Testis (tissue), 3 donors: ENCODE results near the gene GUCY2C. TPM values are rescaled to one million over a fixed set of nuclear protein-coding genes. Genes with fewer than 3 reads are reported as not detected.

Source experiments
- DNase-seq: peaks from one replicate; pipeline ENCODE4 v3.0.0-alpha.2; 2019
- H3K27ac ChIP-seq, 2 donors: fragments of 200-600 bp; sonication (generic); one replicate each; pipeline ENCODE4 v1.5.1; 2019
- H3K27me3 ChIP-seq: fragments of 200-600 bp; sonication (generic); one replicate; pipeline ENCODE4 v1.5.1; 2019
- H3K36me3 ChIP-seq: fragments of 200-600 bp; sonication (generic); one replicate; pipeline ENCODE4 v1.5.1; 2017; ENCODE audit warnings: low read depth; ENCODE audit errors: missing control alignments
- H3K4me1 ChIP-seq: fragments of 200-600 bp; sonication (generic); one replicate; pipeline ENCODE4 v1.5.1; 2019
- H3K4me3 ChIP-seq, 2 donors: fragments of 200-600 bp; sonication (generic); one replicate each; pipeline ENCODE4 v1.5.1; 2017 to 2019
- H3K9me3 ChIP-seq: fragments of 200-600 bp; sonication (generic); one replicate; pipeline ENCODE4 v1.5.1; 2017
- CTCF ChIP-seq, 3 experiments: fragments of 450-650 bp in 2 of 3; fragments of 200-600 bp in 1 of 3; sonication (generic) in 1 of 3; IDR thresholded peaks; one replicate each; pipeline ENCODE4 v1.5.1; 2016 to 2019; ENCODE audit warnings: antibody characterized with exemption in 3 of 3, mild to moderate bottlenecking in 2 of 3, moderate library complexity in 1 of 3
- POLR2A ChIP-seq: fragments of 450-650 bp; IDR thresholded peaks from one replicate; pipeline ENCODE4 v1.6.1; 2017; ENCODE audit warnings: antibody characterized with exemption, mild to moderate bottlenecking, moderate library complexity
- WGBS, 2 donors: methylation state at CpG; one replicate each; pipeline ENCODE4 v1.1.5; 2018; 5-methylcytosine and 5-hydroxymethylcytosine counted together
- intact Hi-C: fragments of 100-400 bp; cut with DNase I; formaldehyde crosslinking; loops from one replicate; pipeline ENCODE4 v1.15.1; 2023; ENCODE audit warnings: low total_unique reads
- polyA plus RNA-seq: library from polyadenylated mRNA; stranded (reverse); fragments of 350-450 nt; fragmentation: Illumina TruSeq; extraction: RNeasy Lipid Tissue Mini Kit (QIAGEN cat#74804); gene quantifications from one replicate; pipeline ENCODE4 v1.2.3, GENCODE V29; 2014; ENCODE audit warnings: low read depth, low replicate concordance; ENCODE audit not compliant: insufficient read depth
- total RNA-seq, 2 donors: library from RNA; depleted of rRNA; stranded (reverse); fragments of >200 nt; gene quantifications; one replicate each; pipeline ENCODE4 v1.2.3, GENCODE V29; 2016

Gene GUCY2C
- total and polyA plus RNA-seq, 3 donors from 2014 or later = 0.12 to 0.39 (median 0.15) TPM

DNA sequence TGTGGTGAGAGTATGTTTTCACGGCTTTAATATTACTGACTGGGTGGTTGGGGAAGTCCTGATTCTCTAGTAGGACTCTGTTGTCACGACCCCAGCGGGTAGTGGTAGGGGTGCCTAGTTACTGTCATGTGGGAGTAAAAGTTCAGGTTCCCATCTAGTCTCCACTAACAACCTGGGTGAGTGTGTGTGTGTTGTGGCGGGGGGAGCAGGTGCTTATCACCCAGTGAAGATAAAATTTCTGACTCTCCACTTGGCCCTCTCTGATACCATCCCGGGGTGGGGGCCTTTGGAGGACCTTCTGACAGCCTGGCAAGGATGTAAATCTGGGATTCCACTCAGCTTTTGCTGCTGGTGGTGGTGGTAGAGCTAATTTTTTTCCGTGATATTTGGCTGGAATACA lies 35.4 kb upstream of the GUCY2C start:
- Histone ChIP-seq H3K4me3 (no peak overlapping the region), H3K27me3 (no peaks in the 10 kb centered on the region), H3K36me3 (no peaks in the 10 kb centered on the region), H3K27ac (no peak overlapping the region), H3K9me3 (no peaks in the 10 kb centered on the region), H3K4me1 (no peaks in the 10 kb centered on the region)
- DNase-seq = no peak
- 63 to 74% methylated on average over 6 of the region's 6 CpGs for WGBS, 2 donors
- intact Hi-C loops = no loop called here
- TF ChIP-seq CTCF (IDR thresholded peaks at IDR 0.05) = no peak
- no peak for TF ChIP-seq POLR2A

DNA sequence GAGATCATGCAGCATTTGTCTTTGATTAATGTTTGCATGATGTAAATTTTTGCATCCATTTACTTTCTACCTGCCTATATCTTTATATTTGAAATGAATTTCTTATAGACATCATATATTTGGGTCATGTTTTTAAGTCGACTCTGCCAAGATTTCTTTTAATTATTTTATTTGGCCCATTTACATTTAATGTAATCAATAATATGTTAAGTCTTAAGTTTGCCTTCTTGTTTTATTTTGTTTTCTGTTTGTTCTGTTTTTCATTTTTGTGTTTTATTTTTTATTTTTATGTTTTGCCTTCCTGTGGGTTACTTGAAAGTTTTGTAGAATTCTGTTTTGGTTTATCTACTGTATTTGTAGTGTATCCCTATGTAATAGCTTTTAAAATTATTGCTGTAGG lies 33.2 kb upstream of the GUCY2C start:
- Histone ChIP-seq H3K27me3 (no peaks in the 10 kb centered on the region), H3K36me3 (no peaks in the 10 kb centered on the region), H3K9me3 (no peaks in the 10 kb centered on the region), H3K27ac (no peak overlapping the region), H3K4me1 (no peaks in the 10 kb centered on the region), H3K4me3 (no peak overlapping the region)
- WGBS, 2 donors = 91 to 95% methylated on average over 1 of the region's 1 CpG
- no peak for DNase-seq
- TF ChIP-seq POLR2A = no peak
- intact Hi-C loops = no loop called here

DNA sequence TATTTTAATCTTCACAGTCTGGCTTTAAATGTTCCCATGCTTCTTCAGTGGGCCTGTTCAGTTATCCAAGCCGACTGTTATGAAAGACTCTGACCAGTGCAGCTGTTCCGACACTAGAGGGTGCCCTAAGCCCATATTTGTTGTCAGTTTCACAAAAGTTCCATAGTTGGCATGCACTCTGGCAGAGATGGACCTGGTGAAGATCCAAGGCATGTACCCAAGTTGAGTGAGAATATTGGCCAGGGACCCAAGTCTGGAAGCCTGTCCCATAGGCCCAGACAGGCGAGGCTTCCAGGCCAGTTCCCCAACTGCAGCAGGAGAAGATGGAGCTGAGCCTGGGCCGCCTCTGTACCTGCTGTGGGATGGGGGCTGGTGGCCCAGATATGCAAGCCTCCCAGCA lies 27.4 kb upstream of the GUCY2C start:
- Histone ChIP-seq H3K4me1 (no peaks in the 10 kb centered on the region), H3K4me3 (no peak overlapping the region), H3K9me3 (no peaks in the 10 kb centered on the region), H3K27ac (no peak overlapping the region), H3K36me3 (no peaks in the 10 kb centered on the region), H3K27me3 (no peaks in the 10 kb centered on the region)
- DNase-seq = peak; percentile 66
- TF ChIP-seq CTCF (IDR thresholded peaks at IDR 0.05) = peak; percentile 36 to 51 (median 37)
- no peak for TF ChIP-seq POLR2A
- intact Hi-C loops = no loop called here
- WGBS, 2 donors = 59 to 60% methylated on average over 2 to 4 of the region's 4 CpGs

GRCh38 chr12:14716848-14717444 lies 20.5 kb upstream of the GUCY2C start:
- DNase-seq = peak; percentile 66
- H3K4me1 ChIP-seq = no peaks in the 10 kb centered on the region
- H3K27me3 ChIP-seq = no peaks in the 10 kb centered on the region
- H3K36me3 ChIP-seq = no peaks in the 10 kb centered on the region
- intact Hi-C loops = no loop called here
- 52 to 55% methylated on average over 1 of the region's 1 CpG for WGBS, 2 donors
- no peak overlapping the region for H3K4me3 ChIP-seq
- TF ChIP-seq CTCF (IDR thresholded peaks at IDR 0.05) = peak in 2 of 3 experiments; percentile 15 to 39
- TF ChIP-seq POLR2A = no peak
- H3K27ac ChIP-seq = no peak overlapping the region
- H3K9me3 ChIP-seq = no peaks in the 10 kb centered on the region

DNA sequence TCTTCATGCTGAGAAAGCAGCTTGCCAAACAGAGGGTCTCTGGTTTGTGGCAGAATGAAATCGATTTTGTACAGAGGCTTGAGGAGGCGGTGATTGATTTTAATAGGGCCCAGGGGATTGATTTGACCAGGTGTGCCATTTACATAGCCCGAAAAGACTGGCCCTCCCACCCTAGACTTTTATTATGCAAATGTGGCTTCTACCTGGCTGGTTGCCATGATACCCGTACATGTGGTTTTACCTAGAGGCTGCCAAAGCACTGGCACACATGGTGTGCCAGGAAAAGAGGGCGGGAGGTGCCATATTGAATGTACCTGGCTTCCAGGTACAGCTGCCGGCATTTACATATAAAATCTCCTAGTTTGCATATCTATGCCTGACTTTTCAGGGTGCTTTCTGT lies 18.0 kb upstream of the GUCY2C start:
- Histone ChIP-seq H3K4me3 (no peak overlapping the region), H3K27me3 (no peaks in the 10 kb centered on the region), H3K27ac (no peak overlapping the region), H3K9me3 (no peaks in the 10 kb centered on the region), H3K36me3 (no peaks in the 10 kb centered on the region), H3K4me1 (no peaks in the 10 kb centered on the region)
- DNase-seq = no peak
- intact Hi-C loops = no loop called here
- 51 to 65% methylated on average over 6 of the region's 6 CpGs for WGBS, 2 donors
- TF ChIP-seq POLR2A = no peak
- no peak for TF ChIP-seq CTCF (IDR thresholded peaks at IDR 0.05)
